ENCODE data around the gene NAXD. TPM values are rescaled to one million over a fixed set of nuclear protein-coding genes. Genes with fewer than 3 reads are reported as not detected.

NAXD gene
- total RNA-seq, 1 donor from 2014 or later = 17.7 TPM

- H3K4me2 ChIP-seq = no peak overlapping the region
- H3K4me1 Mint-ChIP-seq = peaks cover 17% of the 10 kb centered on the region
- H3K27ac Mint-ChIP-seq = peak overlapping the region; percentile 22
- H3K27me3 ChIP-seq = no peaks in the 10 kb centered on the region
- no peaks in the 10 kb centered on the region for H3K9me3 Mint-ChIP-seq
- no peak overlapping the region for H3K4me3 Mint-ChIP-seq
- no peaks in the 10 kb centered on the region for H3K79me2 ChIP-seq (ENCODE audit: low read depth)
- no peaks in the 10 kb centered on the region for H3K9me3 ChIP-seq (ENCODE audit: low read depth)
- H4K20me1 ChIP-seq (ENCODE audit: low read depth) = no peaks in the 10 kb centered on the region
- H3K27me3 Mint-ChIP-seq (ENCODE audit: insufficient read depth, low read depth) = peaks cover 11% of the 10 kb centered on the region
- H3K36me3 ChIP-seq = no peaks in the 10 kb centered on the region
- H3K4me3 ChIP-seq = no peak overlapping the region
- H3K36me3 Mint-ChIP-seq = no peaks in the 10 kb centered on the region
- no peak overlapping the region for H3K9ac ChIP-seq
- TF ChIP-seq EZH2 (IDR thresholded peaks at IDR 0.05) (no peak), EZH2phosphoT487 (IDR thresholded peaks at IDR 0.05) (no peak)
- no peaks in the 10 kb centered on the region for H3F3A ChIP-seq (ENCODE audit: low read depth)
- H3K27ac ChIP-seq = no peak overlapping the region
- no peak overlapping the region for H2AFZ ChIP-seq (replicated peaks)
- DNase-seq (ENCODE audit: low spot score) = no peak
- peaks cover 4% of the 10 kb centered on the region for H3K4me1 ChIP-seq
Measured at GRCh38 chr13:110576736-110577476, 38.4 kb upstream of the NAXD start.

- H3K36me3 Mint-ChIP-seq = no peaks in the 10 kb centered on the region
- no peaks in the 10 kb centered on the region for H3K27me3 ChIP-seq
- peaks cover 3% of the 10 kb centered on the region for H3K4me1 ChIP-seq
- no peak overlapping the region for H3K4me3 Mint-ChIP-seq
- DNase-seq (ENCODE audit: low spot score) = no peak
- no peaks in the 10 kb centered on the region for H4K20me1 ChIP-seq (ENCODE audit: low read depth)
- TF ChIP-seq, protein P1, sequence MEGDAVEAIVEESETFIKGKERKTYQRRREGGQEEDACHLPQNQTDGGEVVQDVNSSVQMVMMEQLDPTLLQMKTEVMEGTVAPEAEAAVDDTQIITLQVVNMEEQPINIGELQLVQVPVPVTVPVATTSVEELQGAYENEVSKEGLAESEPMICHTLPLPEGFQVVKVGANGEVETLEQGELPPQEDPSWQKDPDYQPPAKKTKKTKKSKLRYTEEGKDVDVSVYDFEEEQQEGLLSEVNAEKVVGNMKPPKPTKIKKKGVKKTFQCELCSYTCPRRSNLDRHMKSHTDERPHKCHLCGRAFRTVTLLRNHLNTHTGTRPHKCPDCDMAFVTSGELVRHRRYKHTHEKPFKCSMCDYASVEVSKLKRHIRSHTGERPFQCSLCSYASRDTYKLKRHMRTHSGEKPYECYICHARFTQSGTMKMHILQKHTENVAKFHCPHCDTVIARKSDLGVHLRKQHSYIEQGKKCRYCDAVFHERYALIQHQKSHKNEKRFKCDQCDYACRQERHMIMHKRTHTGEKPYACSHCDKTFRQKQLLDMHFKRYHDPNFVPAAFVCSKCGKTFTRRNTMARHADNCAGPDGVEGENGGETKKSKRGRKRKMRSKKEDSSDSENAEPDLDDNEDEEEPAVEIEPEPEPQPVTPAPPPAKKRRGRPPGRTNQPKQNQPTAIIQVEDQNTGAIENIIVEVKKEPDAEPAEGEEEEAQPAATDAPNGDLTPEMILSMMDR (IDR thresholded peaks at IDR 0.05) = no peak
- TF ChIP-seq EZH2 (IDR thresholded peaks at IDR 0.05) (no peak), EZH2phosphoT487 (IDR thresholded peaks at IDR 0.05) (no peak)
- no peak overlapping the region for H3K4me3 ChIP-seq
- H3F3A ChIP-seq (ENCODE audit: low read depth) = no peaks in the 10 kb centered on the region
- H3K36me3 ChIP-seq = no peaks in the 10 kb centered on the region
- H3K27me3 Mint-ChIP-seq (ENCODE audit: insufficient read depth, low read depth) = peaks cover 13% of the 10 kb centered on the region
- no peaks in the 10 kb centered on the region for H3K9me3 Mint-ChIP-seq
- H3K9ac ChIP-seq = no peak overlapping the region
- H3K27ac ChIP-seq = no peak overlapping the region
- peaks cover 17% of the 10 kb centered on the region for H3K4me1 Mint-ChIP-seq
- no peak overlapping the region for H2AFZ ChIP-seq (replicated peaks)
- no peak overlapping the region for H3K4me2 ChIP-seq
- no peaks in the 10 kb centered on the region for H3K9me3 ChIP-seq (ENCODE audit: low read depth)
- H3K79me2 ChIP-seq (ENCODE audit: low read depth) = no peaks in the 10 kb centered on the region
- no peak overlapping the region for H3K27ac Mint-ChIP-seq
Measured at GRCh38 chr13:110578363-110578762, 37.0 kb upstream of the NAXD start.

GRCh38 chr13:110580800-110581199 lies 34.5 kb upstream of the NAXD start:
- H3K4me3 Mint-ChIP-seq = no peak overlapping the region
- H4K20me1 ChIP-seq (ENCODE audit: low read depth) = no peaks in the 10 kb centered on the region
- H3K27ac Mint-ChIP-seq = no peak overlapping the region
- no peak for DNase-seq (ENCODE audit: low spot score)
- H3F3A ChIP-seq (ENCODE audit: low read depth) = no peaks in the 10 kb centered on the region
- H3K27me3 ChIP-seq = no peaks in the 10 kb centered on the region
- H3K9ac ChIP-seq = no peak overlapping the region
- H3K27me3 Mint-ChIP-seq (ENCODE audit: insufficient read depth, low read depth) = peaks cover 13% of the 10 kb centered on the region
- peaks cover 2% of the 10 kb centered on the region for H3K9me3 Mint-ChIP-seq
- H3K4me1 ChIP-seq = no peaks in the 10 kb centered on the region
- no peaks in the 10 kb centered on the region for H3K9me3 ChIP-seq (ENCODE audit: low read depth)
- no peaks in the 10 kb centered on the region for H3K79me2 ChIP-seq (ENCODE audit: low read depth)
- peaks cover 4% of the 10 kb centered on the region for H3K4me1 Mint-ChIP-seq
- TF ChIP-seq EZH2phosphoT487 (IDR thresholded peaks at IDR 0.05) (no peak), EZH2 (IDR thresholded peaks at IDR 0.05) (no peak)
- TF ChIP-seq, protein P1 (IDR thresholded peaks at IDR 0.05) = no peak
- no peak overlapping the region for H3K4me2 ChIP-seq
- no peak overlapping the region for H2AFZ ChIP-seq (replicated peaks)
- H3K4me3 ChIP-seq = no peak overlapping the region
- H3K36me3 ChIP-seq = no peaks in the 10 kb centered on the region
- H3K36me3 Mint-ChIP-seq = no peaks in the 10 kb centered on the region
- no peak overlapping the region for H3K27ac ChIP-seq

DNA sequence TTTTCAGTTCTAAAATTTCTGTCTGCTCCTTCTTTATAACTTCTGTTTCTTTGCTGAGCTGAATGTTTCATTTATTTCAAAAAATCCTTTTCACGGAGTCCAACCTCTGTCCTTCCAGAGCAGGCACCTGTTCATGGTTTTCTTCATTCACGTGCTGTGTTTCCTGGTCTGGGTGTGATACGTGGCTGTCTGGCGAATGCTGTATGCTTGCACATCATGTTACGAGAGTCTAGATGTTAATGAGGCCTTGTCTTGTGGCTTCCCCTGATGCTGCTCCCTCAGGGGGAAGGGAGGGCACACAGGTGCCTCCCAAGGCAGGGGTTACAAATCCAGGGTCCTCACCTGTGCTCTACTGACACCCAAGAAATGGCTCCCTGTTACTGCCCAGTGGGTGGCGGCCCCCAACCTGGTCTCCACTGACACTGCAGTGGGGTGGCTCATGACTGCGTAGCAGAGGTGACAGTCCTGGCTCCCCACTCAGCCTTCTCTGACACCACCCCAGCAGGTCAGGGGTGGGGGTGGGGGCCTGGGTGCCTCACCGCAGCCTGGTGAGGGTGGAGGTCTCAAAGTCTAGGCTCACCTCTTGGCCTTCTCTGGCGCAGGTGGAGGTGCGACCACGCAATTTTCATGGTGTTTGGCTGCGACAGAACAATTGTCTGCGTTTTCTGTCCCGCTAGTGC lies 33.7 kb upstream of the NAXD start:
- H3F3A ChIP-seq (ENCODE audit: low read depth) = no peaks in the 10 kb centered on the region
- no peak overlapping the region for H2AFZ ChIP-seq (replicated peaks)
- H3K9me3 ChIP-seq (ENCODE audit: low read depth) = no peaks in the 10 kb centered on the region
- no peaks in the 10 kb centered on the region for H3K27me3 ChIP-seq
- H3K4me2 ChIP-seq = no peak overlapping the region
- no peak overlapping the region for H3K4me3 ChIP-seq
- no peaks in the 10 kb centered on the region for H3K36me3 ChIP-seq
- H3K27ac ChIP-seq = no peak overlapping the region
- DNase-seq (ENCODE audit: low spot score) = no peak
- Mint-ChIP-seq H3K9me3 (peaks cover 2% of the 10 kb centered on the region), H3K27me3 (ENCODE audit: insufficient read depth, low read depth) (peaks cover 12% of the 10 kb centered on the region), H3K4me1 (no peaks in the 10 kb centered on the region), H3K4me3 (no peak overlapping the region), H3K36me3 (no peaks in the 10 kb centered on the region), H3K27ac (no peak overlapping the region)
- H3K79me2 ChIP-seq (ENCODE audit: low read depth) = no peaks in the 10 kb centered on the region
- H3K4me1 ChIP-seq = no peaks in the 10 kb centered on the region
- H4K20me1 ChIP-seq (ENCODE audit: low read depth) = no peaks in the 10 kb centered on the region
- no peak overlapping the region for H3K9ac ChIP-seq
- TF ChIP-seq EZH2 (IDR thresholded peaks at IDR 0.05) (no peak), EZH2phosphoT487 (IDR thresholded peaks at IDR 0.05) (no peak)
- TF ChIP-seq, protein P1 (IDR thresholded peaks at IDR 0.05) = no peak
